Thymus (tissue), 11 donors: ENCODE results near the gene ACSS2. TPM values are rescaled to one million over a fixed set of nuclear protein-coding genes. Genes with fewer than 3 reads are reported as not detected.

Experiments
- DNase-seq, 9 donors: peaks; one replicate each; pipeline ENCODE4 v3.0.0-alpha.2; 2013; ENCODE audit warnings: low spot score in 9 of 9, low read depth in 6 of 9, missing footprints in 1 of 9
- H3K27ac ChIP-seq, 2 donors: one replicate each; pipeline ENCODE4 v1.5.1; 2013; ENCODE audit warnings: control low read depth in 1 of 2, low read depth in 1 of 2, low read length in 1 of 2, mild to moderate bottlenecking in 1 of 2, moderate library complexity in 1 of 2
- H3K27me3 ChIP-seq, 2 donors: one replicate each; pipeline ENCODE4 v1.5.1; 2013; ENCODE audit warnings: low read length in 1 of 2; ENCODE audit not compliant: control insufficient read depth in 2 of 2, insufficient read depth in 1 of 2
- H3K36me3 ChIP-seq, 2 donors: one replicate each; pipeline ENCODE4 v1.5.1; 2013; ENCODE audit warnings: low read length in 1 of 2, mild to moderate bottlenecking in 1 of 2, moderate library complexity in 1 of 2; ENCODE audit not compliant: control insufficient read depth in 2 of 2, insufficient read depth in 2 of 2
- H3K4me1 ChIP-seq, 2 donors: one replicate each; pipeline ENCODE4 v1.5.1; 2013; ENCODE audit warnings: low read length in 2 of 2; ENCODE audit not compliant: control insufficient read depth in 2 of 2, insufficient read depth in 2 of 2
- H3K4me3 ChIP-seq, 2 donors: one replicate each; pipeline ENCODE4 v1.5.1; 2013; ENCODE audit warnings: low read length in 2 of 2, control low read depth in 1 of 2, mild to moderate bottlenecking in 1 of 2
- H3K9me3 ChIP-seq, 2 donors: one replicate each; pipeline ENCODE4 v1.5.1; 2013; ENCODE audit warnings: low read length in 1 of 2, mild to moderate bottlenecking in 1 of 2; ENCODE audit not compliant: control insufficient read depth in 2 of 2, insufficient read depth in 1 of 2
- WGBS: extraction: QIAGEN DNeasy Blood & Tissue Kit; methylation state at CpG from one replicate; pipeline ENCODE4 v1.1.7; 2013; 5-methylcytosine and 5-hydroxymethylcytosine counted together
- polyA plus RNA-seq: library from polyadenylated mRNA; stranded (reverse); fragments of 200-250 nt; gene quantifications from one replicate; pipeline ENCODE4 v1.2.3, GENCODE V29; 2013
- total RNA-seq: library from RNA; stranded (reverse); fragments of 120-200 nt; gene quantifications from one replicate; pipeline ENCODE4 v1.2.4, GENCODE V29; 2013
- donor health status: healthy.

ACSS2 gene
- total and polyA plus RNA-seq, 2 donors = 11.3 to 26.1 TPM

DNA sequence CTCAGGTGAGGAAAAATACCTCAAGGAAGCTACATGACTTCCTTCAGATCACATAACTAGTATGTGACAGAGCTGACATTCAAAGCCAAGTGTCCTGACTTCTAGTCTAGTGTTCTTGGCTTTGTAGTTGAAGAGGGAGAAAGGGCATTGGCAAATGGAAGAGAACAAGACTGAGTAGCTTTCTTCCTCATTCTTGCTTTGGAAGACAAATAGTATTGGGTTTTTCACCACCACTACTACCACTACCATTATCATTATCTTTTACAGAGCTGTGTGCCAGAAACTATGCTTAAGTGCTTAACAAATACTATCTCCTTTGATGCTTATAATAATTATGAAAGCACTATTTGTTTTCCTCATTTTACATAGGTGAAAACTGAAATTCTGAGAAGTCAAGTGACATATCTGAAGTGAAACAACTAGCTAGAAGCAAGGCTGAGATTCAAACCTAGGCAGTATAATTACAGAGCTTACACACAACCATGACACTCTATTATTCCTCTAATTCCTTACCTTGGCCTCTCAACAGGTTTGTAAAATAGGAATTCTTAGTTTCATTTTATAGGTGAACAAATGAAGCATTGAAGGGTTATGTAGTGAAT lies 6.8 kb downstream of the ACSS2 start:
- Histone ChIP-seq H3K4me1 (no peaks in the 10 kb centered on the region), H3K27me3 (no peaks in the 10 kb centered on the region), H3K27ac (no peak overlapping the region), H3K9me3 (no peaks in the 10 kb centered on the region), H3K36me3 (no peaks in the 10 kb centered on the region), H3K4me3 (no peak overlapping the region)
- DNase-seq = no peak

DNA sequence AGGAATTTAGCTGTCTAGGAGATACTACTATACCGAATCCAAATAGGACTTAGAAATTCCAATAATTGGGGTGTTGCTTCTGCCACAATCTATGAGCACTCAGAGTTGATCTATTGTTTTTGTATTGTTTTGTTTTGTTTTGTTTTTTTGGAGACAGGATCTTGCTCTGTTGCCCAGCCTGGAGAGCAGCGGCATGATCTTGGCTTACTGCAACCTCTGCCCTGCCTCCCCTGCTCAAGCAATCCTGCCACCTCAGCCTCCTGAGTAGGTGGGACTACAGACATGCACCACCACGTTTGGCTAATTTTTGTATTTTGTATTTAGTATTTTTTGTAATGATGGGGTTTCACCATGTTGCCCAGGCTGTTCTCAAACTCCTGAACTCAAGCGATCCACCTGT lies 7.4 kb downstream of the ACSS2 start:
- Histone ChIP-seq H3K27ac (no peak overlapping the region), H3K4me1 (no peaks in the 10 kb centered on the region), H3K27me3 (no peaks in the 10 kb centered on the region), H3K9me3 (no peaks in the 10 kb centered on the region), H3K36me3 (no peaks in the 10 kb centered on the region), H3K4me3 (no peak overlapping the region)
- WGBS = 95% methylated on average over 4 of the region's 4 CpGs
- DNase-seq = no peak

DNA sequence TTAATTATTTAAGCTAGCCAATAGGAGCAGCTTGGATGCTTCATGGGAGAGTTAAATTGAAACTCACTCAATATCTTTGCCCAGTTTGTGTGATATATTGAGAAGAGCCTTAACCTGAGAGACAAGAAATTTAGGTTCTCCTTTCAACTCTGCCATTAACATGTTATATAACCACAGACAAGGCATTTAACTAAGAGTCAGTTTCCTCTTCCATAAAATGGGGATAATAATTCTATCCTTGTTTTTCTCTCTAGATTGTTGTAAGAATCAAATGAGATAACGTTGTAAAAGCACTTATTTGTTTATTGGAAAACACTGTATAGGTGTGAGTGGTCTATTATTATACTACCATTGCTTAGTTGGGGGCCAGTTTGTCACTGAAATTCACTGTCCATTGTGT lies 7.8 kb downstream of the ACSS2 start:
- 97% methylated on average over 1 of the region's 1 CpG for WGBS
- DNase-seq = no peak
- Histone ChIP-seq H3K36me3 (no peaks in the 10 kb centered on the region), H3K4me1 (no peaks in the 10 kb centered on the region), H3K9me3 (no peaks in the 10 kb centered on the region), H3K27ac (no peak overlapping the region), H3K27me3 (no peaks in the 10 kb centered on the region), H3K4me3 (no peak overlapping the region)

DNA sequence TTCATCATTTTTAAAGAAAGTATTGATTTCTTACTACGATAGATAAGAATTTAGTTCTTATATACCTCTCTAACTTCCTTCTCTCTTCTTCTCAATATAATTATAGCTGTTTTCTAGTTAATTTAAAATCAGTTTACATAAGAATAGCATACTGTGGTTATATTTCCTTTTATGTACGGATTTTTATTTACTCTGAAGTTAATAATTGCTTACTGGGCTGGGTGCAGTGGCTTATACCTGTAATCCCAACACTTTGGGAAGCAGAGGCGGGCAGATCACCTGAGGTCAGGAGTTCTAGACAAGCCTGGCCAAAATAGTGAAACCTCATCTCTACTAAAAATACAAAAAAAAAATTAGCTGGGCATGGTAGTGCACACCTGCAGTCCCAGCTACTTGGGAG lies 9.7 kb downstream of the ACSS2 start:
- Histone ChIP-seq H3K27me3 (no peaks in the 10 kb centered on the region), H3K27ac (no peak overlapping the region), H3K4me1 (peaks cover 0 to 3% of the 10 kb centered on the region in 2 donors), H3K9me3 (no peaks in the 10 kb centered on the region), H3K36me3 (no peaks in the 10 kb centered on the region), H3K4me3 (no peak overlapping the region)
- DNase-seq = no peak
- WGBS = 96% methylated on average over 3 of the region's 3 CpGs

DNA sequence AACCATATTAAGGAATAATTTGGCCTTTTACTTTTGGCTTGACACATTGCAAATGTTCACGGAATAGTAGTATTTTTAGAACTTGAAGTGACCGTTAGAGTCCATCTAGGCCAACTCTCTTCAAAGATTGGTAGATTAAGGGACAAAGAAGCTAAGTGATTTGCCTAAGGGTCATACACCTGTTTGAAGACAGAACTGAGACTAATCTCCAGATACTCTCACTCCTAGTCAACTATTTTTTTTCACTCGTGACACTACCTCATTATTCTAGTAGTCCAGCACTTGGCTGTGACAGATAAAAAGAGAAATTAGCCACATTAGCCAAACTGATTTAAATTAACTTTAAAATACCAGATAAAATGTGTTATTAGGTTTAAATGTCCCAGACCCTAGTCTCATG lies 10.6 kb downstream of the ACSS2 start:
- no peaks in the 10 kb centered on the region for H3K36me3 ChIP-seq
- H3K4me3 ChIP-seq = no peak overlapping the region
- no peaks in the 10 kb centered on the region for H3K9me3 ChIP-seq
- H3K27ac ChIP-seq = no peak overlapping the region
- peaks cover 5 to 12% of the 10 kb centered on the region in 2 donors for H3K4me1 ChIP-seq
- no peak for DNase-seq
- 64% methylated on average over 3 of the region's 3 CpGs for WGBS
- no peaks in the 10 kb centered on the region for H3K27me3 ChIP-seq

DNA sequence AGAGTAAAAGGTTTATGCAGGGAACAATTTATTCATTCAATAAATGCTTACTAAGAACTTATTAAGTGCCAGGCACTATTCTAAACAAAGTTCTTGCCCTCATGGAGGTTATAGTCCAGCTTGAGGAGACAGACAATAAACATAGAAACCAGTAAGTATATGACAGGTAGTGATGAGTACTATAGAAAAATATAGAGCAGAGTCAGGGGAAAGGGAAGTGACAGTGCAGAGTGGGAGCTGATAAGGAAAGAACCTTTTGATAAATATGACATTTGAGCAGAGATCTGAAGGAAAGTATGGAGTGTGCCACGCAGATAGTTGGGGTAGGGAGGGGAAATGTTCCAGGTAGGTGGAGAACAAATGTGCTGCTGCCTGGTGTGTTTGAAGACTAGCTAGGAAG lies 12.1 kb downstream of the ACSS2 start:
- 57% methylated on average over 1 of the region's 1 CpG for WGBS
- H3K4me3 ChIP-seq = no peak overlapping the region
- no peak overlapping the region for H3K27ac ChIP-seq
- H3K9me3 ChIP-seq = no peaks in the 10 kb centered on the region
- no peaks in the 10 kb centered on the region for H3K36me3 ChIP-seq
- no peaks in the 10 kb centered on the region for H3K27me3 ChIP-seq
- no peak for DNase-seq
- H3K4me1 ChIP-seq = peaks cover 6 to 13% of the 10 kb centered on the region in 2 donors

DNA sequence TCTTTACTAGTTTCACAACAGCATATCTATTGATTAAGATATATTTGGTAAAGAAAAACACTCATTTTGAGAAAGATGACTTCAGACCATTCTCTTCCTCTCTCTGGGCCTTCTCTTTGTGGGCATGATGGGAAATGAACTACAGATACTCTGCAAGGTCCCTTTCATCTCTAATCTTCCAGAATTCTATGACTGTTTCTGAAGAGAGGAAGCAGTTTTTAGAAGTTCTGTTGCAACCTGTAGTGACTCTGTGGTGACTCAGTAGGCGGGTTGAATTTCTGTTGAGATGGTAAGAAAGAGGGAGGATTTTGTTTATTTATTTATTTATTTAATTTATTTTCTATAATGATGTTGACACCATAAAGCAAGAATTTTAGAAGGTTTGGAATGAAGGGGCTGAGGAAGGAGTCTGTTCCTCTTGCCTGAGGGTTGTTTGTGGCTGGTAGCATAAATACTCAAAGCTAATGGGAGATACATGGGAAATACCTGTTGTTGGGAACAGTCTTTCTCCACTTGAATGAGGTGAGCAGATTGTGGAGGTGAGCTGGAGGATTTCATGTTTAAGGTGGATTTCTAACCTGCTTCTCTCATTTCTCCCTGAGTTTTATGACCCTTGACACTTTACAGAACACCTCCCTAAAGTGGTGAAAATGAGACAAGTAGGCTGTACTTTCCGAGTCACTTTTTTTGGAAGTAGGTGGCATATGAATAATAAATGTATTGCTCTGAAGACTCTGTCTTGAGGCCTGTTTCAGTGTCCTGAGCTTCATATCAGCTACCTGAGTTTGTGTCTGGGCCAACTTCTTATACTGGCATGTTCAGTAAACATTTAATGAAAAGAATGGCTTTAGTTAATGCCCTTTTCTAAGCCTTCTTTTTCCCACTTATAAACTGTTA lies 15.0 kb downstream of the ACSS2 start:
- no peaks in the 10 kb centered on the region for H3K27me3 ChIP-seq
- H3K27ac ChIP-seq = peak overlapping the region in 1 of 2 donors; percentile 19

DNA sequence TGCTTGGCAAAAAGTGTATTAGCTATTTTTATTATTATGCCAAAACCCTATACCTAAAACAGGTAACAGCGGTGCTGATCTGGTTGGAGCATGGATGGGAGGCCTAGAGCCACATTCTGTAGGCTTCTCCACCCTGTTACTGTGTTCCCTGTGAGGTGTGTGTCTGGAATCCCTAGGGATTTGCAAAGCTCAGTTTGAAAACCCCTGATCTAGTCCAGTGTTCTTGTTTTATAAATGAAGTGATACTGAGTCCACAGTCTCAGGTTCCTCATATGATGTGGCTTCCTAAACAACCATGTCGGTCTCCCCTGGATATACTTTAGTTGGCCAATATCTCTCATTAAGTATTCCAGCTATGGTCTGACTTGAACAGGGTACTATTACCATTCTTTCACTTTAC lies 16.3 kb downstream of the ACSS2 start:
- WGBS = 98% methylated on average over 2 of the region's 2 CpGs
- DNase-seq = no peak
- H3K27ac ChIP-seq = no peak overlapping the region
- no peak overlapping the region for H3K4me3 ChIP-seq
- peaks cover 6 to 13% of the 10 kb centered on the region in 2 donors for H3K4me1 ChIP-seq
- no peaks in the 10 kb centered on the region for H3K27me3 ChIP-seq
- H3K9me3 ChIP-seq = no peaks in the 10 kb centered on the region
- H3K36me3 ChIP-seq = no peaks in the 10 kb centered on the region

More for the DNA sequence above, 15.0 kb downstream of the ACSS2 start:
- Histone ChIP-seq H3K9me3 (no peaks in the 10 kb centered on the region), H3K4me3 (no peak overlapping the region), H3K4me1 (peaks cover 6 to 13% of the 10 kb centered on the region in 2 donors), H3K36me3 (no peaks in the 10 kb centered on the region)
- peak in 3 of 9 donors; percentile 19 to 59 (median 33) for DNase-seq
- WGBS = 70% methylated on average over 2 of the region's 2 CpGs

DNA sequence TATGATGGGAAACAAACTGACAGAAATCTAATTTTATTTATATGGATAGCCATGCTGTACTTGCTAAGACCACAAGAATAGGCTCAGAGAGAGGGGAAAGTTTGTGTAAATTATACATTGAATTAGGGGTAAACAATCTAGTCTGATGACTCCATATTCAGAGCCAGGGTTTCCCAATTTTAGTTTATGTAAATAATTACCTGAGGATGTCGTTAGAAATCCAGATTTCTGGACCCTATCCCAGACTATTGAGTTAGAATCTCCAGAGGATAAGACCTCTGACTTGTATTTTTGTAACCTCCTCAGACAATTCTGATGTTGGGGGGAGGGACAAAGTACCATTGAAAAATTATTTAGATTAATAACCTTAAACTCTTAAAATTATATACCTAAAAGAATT lies 18.3 kb downstream of the ACSS2 start:
- 95% methylated on average over 1 of the region's 1 CpG for WGBS
- no peak for DNase-seq
- H3K27me3 ChIP-seq = no peaks in the 10 kb centered on the region
- H3K4me1 ChIP-seq = peaks cover 6 to 13% of the 10 kb centered on the region in 2 donors
- H3K36me3 ChIP-seq = no peaks in the 10 kb centered on the region
- H3K4me3 ChIP-seq = no peak overlapping the region
- no peaks in the 10 kb centered on the region for H3K9me3 ChIP-seq
- no peak overlapping the region for H3K27ac ChIP-seq
